Endometrial microvascular endothelial cells (primary cell): ENCODE results near the gene PIGL. TPM values are rescaled to one million over a fixed set of nuclear protein-coding genes. Genes with fewer than 3 reads are reported as not detected.
"Not testable (repeated sequence)": the region's sequence is repeated elsewhere in the genome, so short reads cannot be mapped to it uniquely, and the experiment has no call there.

Experiments used
- in situ Hi-C: cut with HindIII; loops from 2 replicates; pipeline ENCODE4 v1.10.0; 2017; ENCODE audit warnings: low sequenced_read_pairs, low pct_unique_long_range_greater_than_20kb; ENCODE audit errors: inconsistent ontology term
- total RNA-seq: library from RNA; depleted of rRNA; stranded (reverse); fragments of >200 nt; gene quantifications from one replicate; pipeline ENCODE4 v1.2.3, GENCODE V29; 2015; ENCODE audit errors: inconsistent ontology term

PIGL gene
- total RNA-seq, 1 donor from 2014 or later, result 44.9 TPM

DNA sequence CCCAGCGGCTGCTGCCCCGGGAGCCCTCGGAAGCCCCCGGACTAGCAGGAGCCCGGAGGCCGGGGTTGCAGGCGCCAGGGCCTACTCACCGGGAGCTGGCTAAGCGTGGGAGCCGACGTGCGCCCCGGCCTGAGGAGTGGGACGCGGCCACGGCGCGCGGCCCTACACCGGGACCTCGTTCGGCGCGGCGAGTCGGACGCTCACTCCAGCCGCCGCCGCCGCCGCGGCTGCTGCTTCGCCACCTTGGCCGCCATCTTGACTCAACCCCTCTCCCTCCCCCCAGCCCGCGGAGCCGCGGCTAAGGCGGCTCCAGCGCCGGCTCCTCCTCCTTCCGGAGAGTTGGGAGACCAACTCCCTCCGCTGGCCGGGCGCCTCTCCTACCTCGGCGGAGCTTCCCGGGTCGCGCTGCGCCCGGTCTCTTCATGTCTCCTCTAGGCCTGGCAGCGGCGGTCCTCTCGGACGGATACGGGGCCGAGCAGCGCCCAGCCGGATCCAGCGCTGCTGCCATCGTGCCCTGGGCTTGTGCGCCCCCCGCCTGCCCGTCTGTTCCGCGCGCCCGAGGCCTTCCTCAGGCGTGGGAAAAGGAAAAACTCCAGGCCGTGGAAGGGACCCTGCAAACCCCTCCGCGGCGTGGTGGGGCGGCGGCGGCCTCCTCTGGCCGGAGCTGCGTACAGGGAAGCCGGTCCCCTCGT lies 1.6 kb upstream of the PIGL start, which contains the start of gene NCOR1:
NCOR1 (minus strand) TSS at position 262 of the 692 bp plus-strand sequence. CDS start 20,965 bp downstream, outside the sequence.
- in situ Hi-C loops, result no loop called here

DNA sequence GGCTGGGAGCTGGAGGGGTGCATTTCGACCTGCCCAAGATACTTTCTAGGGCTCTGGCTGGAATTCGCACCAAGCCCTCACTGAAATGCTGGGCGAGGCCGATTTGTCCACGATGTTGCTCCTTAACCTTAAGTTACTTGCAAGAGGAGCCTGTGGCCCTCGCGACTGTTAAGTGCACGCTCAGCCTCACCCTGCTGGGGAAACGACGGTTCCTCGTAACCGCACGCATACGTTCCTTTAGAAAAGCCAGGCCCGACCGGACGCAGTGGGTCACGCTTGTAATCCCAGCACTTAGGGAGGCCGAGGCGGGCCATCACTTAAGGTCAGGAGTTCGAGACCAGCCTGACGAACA lies 1.1 kb upstream of the PIGL start:
- in situ Hi-C loops, result no loop called here

DNA sequence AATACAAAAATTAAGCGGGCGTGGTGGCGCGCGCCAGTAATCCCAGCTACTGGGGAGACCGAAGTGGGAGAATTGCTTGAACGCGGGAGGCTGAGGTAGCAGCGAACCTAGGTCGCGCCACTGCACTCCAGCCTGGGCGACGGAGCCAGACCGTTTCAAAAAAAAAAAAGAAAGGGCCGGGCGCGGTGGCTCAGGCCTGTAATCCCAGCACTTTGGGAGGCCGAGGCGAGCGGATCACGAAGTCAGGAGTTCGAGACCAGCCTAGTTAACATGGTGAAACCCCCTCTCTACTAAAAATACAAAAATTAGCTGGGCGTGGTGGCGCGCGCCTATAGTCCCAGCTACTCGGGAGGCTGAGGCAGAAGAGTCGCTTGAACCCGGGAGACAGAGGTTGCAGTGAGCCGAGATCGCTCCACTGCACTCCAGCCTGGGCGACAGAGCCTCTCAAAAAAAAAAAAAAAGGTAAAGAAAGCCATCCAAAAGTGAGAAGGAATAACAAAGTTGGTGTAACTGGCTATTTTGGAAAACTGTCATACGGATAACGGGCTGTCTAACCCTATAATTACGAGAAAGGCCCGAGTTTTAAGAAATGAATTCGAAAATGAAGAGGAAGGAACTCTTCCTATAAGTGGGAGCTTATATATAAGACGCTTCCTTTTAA lies 539 bp upstream of the PIGL start:
- in situ Hi-C loops, result not testable (repeated sequence)

DNA sequence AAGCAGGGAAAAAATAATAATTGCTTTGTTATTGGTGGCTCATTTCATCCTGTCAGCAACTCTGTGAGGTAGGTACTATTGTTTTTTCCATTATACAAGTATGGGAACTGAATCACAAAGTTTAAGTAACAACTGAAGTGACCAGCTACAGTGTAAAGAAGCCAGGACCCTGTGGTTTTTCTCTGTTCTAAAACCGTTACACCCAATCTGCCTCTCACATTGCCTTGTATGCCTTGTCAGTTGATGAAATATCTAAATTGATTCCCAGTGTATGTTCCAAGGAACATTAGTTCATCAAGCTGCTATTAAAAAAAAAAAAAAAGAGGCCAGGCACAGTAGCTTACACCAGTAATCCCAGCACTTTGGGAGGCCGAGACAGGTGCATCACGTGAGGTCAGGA lies 5.4 kb downstream of the PIGL start:
- in situ Hi-C loops, result no loop called here

DNA sequence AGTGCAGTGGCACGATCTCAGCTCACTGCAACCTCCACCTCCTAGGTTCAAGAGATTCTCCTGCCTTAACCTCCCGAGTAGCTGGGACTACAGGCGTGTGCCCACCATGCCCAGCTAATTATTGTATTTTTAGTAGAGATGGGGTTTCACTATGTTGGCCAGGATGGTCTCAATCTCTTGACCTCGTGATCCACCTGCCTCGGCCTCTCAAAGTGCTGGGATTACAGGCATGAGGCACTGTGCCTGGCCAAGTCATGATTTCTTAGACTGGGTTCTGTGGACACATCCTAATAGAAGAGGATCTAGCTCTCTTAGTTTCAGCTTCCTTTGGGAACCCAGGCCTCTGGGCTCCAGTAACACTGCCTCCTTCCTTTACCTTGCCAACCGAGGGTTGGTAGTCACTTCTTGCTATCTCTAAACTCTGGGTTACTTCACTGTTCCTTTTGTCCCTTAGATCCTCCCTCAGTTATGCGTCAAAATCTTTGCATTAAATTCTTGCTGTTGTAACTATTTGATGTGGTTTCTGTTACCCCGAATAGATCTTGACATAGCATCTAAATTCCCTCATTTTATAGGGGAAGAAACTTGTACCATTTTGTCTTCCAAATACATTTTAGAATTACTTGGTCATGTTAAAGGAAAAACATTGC lies 13.0 kb downstream of the PIGL start:
- in situ Hi-C loops, result not testable (repeated sequence)

DNA sequence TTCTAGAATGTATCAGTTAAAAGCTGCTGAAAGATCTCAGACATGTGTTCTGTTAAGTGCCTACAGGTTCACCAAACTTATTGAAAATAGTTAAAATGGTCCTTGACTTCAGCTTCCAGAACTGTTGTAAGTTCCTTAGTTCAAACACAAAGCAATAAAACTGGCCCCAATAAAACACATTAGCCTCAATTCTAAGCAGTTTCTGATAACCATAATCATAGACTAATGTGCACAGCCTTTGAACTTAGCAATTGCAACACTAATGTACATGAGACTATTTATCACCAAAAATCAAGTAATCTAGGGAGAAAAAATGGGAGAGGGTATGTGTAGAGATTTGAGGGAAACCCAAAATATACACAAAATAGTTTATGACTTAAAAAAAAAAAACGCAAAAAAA lies 15.4 kb downstream of the PIGL start:
- in situ Hi-C loops, result no loop called here

DNA sequence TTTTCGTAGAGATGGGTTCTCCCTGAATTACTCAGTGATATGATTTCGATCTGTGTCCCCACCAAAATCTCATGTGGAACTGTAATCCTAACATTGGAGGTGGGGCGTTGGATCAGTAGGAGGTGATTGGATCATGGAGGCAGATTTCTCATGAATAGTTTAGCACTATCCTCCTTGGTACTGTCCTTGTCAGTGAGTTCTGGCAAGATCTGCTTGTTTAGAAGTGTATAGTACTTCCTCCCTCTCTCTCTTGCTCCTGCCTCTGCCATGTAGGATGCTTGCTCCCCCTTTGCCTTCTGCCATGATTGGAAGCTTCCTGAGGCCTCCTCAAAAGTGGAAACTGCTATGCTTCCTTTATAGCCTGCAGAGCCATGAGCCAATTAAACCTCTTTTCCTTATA lies 22.9 kb downstream of the PIGL start:
- in situ Hi-C loops, result no loop called here

DNA sequence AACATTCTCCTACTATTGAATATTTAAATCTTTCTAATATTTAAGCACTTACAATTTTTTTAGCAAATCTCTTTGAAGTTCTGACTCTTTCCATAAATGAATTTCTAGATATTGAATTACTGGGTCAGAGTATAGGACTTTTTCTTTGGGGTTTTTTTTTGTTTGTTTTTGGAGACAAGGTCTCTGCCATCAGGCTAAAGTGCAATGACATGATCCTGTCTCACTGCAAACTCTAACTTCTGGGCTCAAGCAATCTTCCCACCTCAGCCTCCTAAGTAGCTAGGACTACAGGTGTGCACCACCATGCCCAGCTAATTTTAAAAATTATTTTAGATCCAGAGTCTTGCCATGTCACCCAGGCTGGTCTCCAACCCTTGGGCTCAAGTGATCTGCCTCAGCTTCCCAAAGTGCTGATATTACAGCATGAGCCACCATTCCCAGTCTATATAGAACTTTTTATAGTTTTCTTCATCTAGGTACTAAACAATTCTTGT lies 24.9 kb downstream of the PIGL start:
- in situ Hi-C loops, result no loop called here

DNA sequence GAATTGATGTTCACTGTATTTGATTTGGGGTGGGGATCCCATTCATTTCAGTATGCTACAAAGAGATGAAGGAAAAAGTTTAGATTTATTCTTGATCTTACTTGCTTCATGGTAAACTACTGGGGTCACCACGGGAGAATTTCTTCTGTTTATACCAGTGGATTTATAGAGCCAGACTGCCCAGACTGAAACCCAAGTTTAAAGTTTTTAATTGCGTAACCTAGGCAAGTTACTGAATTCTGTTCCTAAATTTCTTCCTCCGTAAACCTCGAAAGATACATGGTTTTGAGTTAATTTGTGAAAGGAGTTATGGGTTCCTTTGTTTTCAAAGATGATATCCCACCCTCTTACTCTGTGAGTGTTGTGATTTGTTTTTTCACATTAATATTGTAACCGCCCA lies 26.4 kb downstream of the PIGL start:
- in situ Hi-C loops, result no loop called here

DNA sequence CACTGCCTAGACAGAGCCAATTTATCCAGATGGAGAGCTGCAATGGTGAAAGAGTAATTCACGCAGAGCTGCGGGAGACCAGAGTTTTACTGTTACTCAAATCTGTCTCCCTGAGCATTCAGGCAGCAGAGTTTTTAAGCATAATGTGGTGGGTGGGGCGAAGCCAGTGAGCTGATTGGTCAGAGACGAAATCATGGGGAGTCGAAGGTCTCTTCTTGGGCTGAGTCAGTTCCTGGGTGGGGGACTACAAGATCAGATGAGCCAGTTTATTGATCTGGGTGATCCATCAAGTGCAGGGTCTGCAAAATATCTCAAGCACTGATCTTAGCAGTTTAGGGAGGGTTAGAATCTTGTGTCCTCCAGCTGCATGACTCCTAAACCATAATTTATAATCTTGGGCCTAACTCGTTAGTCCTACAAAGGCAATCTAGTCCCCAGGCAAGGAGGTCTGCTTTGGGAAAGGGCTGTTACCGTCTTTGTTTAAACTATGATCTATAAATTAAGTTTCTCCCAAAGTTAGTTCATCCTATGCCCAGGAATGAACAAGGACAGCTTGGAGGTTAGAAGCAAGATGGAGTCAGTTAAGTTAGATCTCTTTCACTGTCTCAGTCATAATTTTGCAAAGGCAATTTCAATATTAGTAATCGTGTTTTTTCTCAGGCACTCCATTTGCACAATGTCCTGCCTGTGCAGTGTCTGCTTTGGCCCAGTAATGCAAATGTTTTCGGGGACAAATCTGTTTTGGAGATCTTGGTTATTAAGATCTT lies 27.0 kb downstream of the PIGL start:
- in situ Hi-C loops, result no loop called here

DNA sequence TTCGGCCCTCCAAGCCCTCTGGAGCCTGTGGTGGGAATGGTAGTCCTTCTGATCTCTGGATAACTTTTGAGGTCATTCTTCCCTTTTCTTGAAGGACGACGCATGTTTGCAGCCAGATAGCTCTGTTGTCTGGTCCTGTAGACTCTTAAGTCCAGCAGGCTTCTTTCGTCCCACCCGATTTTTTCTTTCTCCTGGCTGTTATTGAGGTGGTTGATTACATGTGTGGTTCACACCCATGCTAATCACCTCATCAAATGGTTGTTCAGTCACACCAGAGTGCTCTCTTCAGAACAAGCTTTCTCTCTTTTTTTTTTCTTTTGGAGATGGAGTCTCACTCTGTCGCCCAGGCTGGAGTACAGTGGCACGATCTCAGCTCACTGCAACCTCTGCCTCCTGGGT lies 30.6 kb downstream of the PIGL start:
- in situ Hi-C loops, result no loop called here

DNA sequence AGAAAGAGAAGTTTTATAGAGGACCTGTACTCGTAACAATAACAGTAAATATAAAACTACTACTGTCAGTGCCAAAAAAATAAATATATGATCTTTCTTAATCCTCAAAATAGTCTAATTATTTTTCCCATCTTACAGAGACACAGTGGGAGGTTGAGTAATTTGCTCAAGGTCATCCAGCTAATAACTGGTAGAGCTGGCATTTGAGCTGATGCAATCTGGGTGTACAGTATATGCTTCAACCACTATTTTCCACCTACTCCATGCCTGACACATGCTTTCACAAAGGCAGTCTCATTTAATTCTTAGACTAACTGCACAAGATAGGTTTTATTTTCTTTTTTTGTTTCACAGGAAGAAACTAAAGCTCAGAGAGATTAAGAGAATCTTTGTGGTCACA lies 33.6 kb downstream of the PIGL start:
- in situ Hi-C loops, result no loop called here

DNA sequence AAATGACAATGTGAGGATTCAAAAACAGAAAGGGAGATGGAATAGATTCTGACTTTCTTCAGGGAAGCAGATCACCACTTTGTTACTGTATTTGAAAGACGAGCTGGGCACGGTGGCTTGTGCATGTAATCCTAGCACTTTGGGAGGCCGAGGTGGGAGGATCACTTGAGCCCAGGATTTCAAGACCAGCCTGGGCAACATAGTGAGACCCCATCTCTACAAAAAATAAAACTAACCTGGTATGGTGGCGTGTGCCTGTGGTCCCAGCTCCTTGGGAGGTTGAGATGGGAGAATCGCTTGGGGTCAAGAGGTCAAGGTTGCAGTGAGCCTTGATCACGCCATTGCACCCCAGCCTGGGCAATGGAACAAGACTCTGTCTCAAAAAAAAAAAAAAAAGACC lies 34.0 kb downstream of the PIGL start:
- in situ Hi-C loops, result no loop called here

DNA sequence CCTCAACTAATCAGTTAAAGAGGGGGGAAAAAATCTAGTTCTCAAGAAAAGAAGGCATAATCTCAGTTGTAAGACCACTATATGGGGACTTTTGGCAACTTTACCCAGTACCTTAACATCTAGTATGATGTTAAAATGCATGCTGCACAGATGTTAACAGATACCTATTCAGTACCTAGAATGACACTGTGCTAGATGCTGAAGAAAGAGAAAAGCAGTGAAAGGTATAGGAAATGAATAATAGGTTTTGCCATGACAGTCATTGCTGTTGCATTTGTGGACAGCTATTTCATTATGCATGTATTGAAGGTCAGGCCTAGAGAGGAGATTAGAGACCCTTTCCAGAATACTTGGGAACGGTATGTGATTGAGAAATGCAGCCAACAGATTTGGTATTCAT lies 34.5 kb downstream of the PIGL start:
- in situ Hi-C loops, result no loop called here

DNA sequence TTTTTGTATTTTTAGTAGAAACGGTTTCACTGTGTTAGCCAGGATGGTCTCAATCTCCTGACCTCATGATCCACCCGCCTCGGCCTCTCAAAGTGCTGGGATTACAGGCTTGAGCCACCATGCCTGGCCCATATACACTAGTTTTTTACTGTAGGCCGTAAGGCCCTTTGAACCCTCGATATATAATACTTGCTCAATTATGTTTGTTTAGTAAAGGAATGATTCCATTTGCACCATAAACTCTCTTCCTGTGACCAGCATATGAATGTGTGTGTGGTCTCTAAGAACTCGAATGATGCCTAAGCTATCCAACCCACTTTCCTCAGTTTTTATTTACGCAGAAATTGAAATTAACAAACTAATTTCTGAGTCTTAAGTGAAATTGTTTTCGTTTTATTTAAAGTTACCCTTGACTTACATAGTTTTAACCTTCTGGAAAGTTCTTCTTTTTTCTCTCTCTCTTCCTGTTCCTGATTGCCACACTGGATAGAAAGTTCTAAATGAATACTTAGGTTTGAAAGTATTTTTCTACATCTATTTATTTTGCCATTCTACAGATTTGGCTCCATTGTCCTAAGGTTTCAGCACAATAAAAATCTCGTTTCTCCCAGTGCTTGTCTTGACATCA lies 37.9 kb downstream of the PIGL start:
- in situ Hi-C loops, result no loop called here

DNA sequence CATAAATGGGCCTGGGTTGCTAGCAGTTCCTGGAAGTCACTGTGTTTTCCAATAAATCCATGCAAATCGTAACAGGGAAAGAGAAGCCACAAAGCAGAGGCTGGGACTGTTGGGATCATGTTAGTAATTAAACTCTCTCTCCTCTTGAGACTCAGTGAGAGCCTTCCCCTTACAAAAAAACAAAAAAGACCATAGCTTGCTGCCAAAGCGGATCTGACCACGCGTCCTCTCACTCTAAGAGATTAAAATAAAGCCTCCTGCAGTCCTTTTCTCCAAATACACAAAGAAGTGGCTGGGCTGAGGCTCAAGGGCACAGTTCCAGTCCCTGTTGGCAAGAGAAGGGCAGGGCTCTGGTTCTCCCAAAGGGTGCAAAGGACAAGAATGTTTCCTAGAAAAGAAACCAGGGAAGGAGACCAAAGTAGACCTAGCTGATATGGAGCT lies 38.5 kb downstream of the PIGL start:
- in situ Hi-C loops, result no loop called here

DNA sequence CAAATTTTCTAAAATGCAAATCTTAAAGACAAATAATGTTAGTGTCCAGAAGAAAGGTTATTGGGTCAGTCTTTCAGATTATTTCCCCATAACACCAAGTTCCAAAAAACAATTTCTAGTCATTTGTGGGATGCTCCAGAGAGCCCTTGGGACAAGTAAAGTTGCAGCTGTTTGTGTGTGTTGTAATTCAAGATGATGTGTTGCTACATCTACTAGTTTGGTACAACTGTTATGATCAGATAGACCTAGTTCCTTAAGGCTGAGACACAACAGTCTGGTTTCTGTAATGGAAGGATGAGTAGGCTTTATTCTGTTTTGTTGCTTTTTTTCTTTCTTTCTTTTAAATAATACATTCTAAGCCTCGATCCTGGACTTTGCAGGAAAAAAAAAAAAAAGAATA lies 41.9 kb downstream of the PIGL start:
- in situ Hi-C loops, result no loop called here

DNA sequence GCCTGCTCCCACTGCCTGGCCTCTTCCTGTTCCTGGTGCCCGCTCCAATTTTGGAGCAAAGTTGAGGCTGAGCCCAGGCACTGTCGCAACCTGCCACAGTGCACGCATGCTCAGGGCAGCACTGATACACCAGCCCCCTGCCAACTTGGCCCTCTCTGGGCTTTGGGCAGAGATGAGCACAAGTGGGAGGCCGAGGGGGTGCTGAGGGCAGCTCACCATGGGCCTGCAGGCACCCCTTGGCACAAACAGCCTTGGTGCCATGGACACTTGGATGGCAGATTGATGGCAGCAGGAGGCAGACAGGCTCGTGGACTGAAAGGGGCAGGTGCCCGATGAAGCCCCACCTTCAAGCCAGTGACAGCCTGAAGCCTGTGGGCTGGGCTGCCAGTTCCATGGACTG lies 42.9 kb downstream of the PIGL start:
- in situ Hi-C loops, result no loop called here

DNA sequence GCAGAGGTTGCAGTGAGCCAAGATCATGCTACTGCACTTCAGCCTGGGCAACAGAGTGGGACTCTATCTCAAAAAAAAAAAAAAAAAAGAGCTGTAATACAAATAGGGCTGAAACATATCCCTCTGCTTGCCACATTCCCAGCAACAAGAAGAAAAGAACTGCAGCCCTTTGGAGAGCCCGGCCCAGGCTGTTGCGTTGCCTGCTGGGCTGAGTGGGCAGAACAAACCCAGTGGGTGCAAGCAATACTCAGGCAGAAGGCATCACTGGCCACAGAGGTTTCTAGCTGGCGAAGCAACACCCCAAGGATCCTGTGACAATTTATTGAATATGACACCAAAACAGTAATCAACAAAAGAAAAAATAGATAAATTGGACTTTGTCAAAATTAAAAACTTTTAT lies 44.0 kb downstream of the PIGL start:
- in situ Hi-C loops, result no loop called here
